ENCODE results near the gene ADGRB3.

GRCh38 chr6:69305456-69305855, 670.4 kb downstream of the ADGRB3 start:
- no peak for TF ChIP-seq CTCF (IDR thresholded peaks at IDR 0.05)
- TF ChIP-seq EZH2 (IDR thresholded peaks at IDR 0.05): no peak

All from neural progenitor cell (in vitro differentiated cells).